Fibroblast of lung (primary cell): ENCODE data around the gene ANKRD52.

Experiments used
- CTCF ChIP-seq, 2 donors: IDR thresholded peaks in 1 of 2; conservative IDR thresholded peaks in 1 of 2; 1 replicate in 1 of 2; 2 replicates in 1 of 2; pipeline ENCODE4 v1.5.1; 2011 to 2012; ENCODE audit warnings: low read length in 2 of 2, control low read depth in 1 of 2, inconsistent platforms in 1 of 2, low read depth in 1 of 2, mild to moderate bottlenecking in 1 of 2
- EZH2 ChIP-seq: IDR thresholded peaks from 2 replicates; pipeline ENCODE4 v1.5.1; 2012; ENCODE audit warnings: low read length, control low read depth, mild to moderate bottlenecking; ENCODE audit errors: missing control alignments

GRCh38 chr12:56222531-56222895 is 35.7 kb downstream of the ANKRD52 start:
- no peak for TF ChIP-seq CTCF (conservative IDR thresholded peaks at IDR 0.05 in 1 of 2, IDR thresholded peaks at IDR 0.05 in 1 of 2; ENCODE audit: low read depth in 1 of 2, low read length in 2 of 2)
- TF ChIP-seq EZH2, result no peak
